ENCODE measurements around the gene AUNIP.

AUNIP gene

GRCh38 chr1:25825605-25826004 lies 33.7 kb downstream of the AUNIP start:
- DNase-seq, result no peak

- DNase-seq, result no peak
Measured at GRCh38 chr1:25821630-25822091, 37.6 kb downstream of the AUNIP start.

GRCh38 chr1:25821112-25821476 lies 38.2 kb downstream of the AUNIP start:
- no peak for DNase-seq

- DNase-seq, result peak; percentile 76 to 82 (median 78)
Measured at GRCh38 chr1:25820247-25821111, 38.8 kb downstream of the AUNIP start.

- peak; percentile 70 to 89 (median 78) for DNase-seq
Measured at GRCh38 chr1:25819491-25820246, 39.6 kb downstream of the AUNIP start, which contains the start of gene MTFR1L. Gene MTFR1L, plus strand, starts transcription at chr1:25819954. Its CDS starts 3,151 bp downstream, at chr1:25823105.

- DNase-seq, result no peak
Measured at GRCh38 chr1:25818569-25818968, 40.7 kb downstream of the AUNIP start.

- DNase-seq, result no peak
Measured at GRCh38 chr1:25817840-25818501, 41.3 kb downstream of the AUNIP start.

- DNase-seq, result no peak
Measured at GRCh38 chr1:25816112-25816718, 43.0 kb downstream of the AUNIP start.

GRCh38 chr1:25815208-25816111 lies 43.8 kb downstream of the AUNIP start:
- no peak for DNase-seq

GRCh38 chr1:25814549-25815087 lies 44.6 kb downstream of the AUNIP start:
- no peak for DNase-seq

GRCh38 chr1:25813734-25814471 lies 45.4 kb downstream of the AUNIP start:
- no peak for DNase-seq

GRCh38 chr1:25813071-25813733 lies 46.1 kb downstream of the AUNIP start:
- no peak for DNase-seq

- DNase-seq, result no peak
Measured at GRCh38 chr1:25811384-25812082, 47.7 kb downstream of the AUNIP start.

GRCh38 chr1:25810341-25811299 lies 48.6 kb downstream of the AUNIP start:
- DNase-seq, result peak; percentile 65 to 82 (median 78)

- no peak for DNase-seq
Measured at GRCh38 chr1:25809929-25810328, 49.3 kb downstream of the AUNIP start.

- DNase-seq, result peak; percentile 56 to 76 (median 73)
Measured at GRCh38 chr1:25809283-25809926, 49.9 kb downstream of the AUNIP start.

GRCh38 chr1:25808481-25809244 lies 50.6 kb downstream of the AUNIP start:
- no peak for DNase-seq

Measured in suppressor macrophage treated with lipopolysaccharide for 1 hour (primary cell).